GM19468 (cell line): ENCODE data around the gene KDM7A.

Source experiments
- ATAC-seq: cut with Tn5 transposase; IDR thresholded peaks from one replicate; pipeline ENCODE4 v1.9.1; 2021; ENCODE audit warnings: mild to moderate bottlenecking, moderate library complexity, moderate number of reproducible peaks; ENCODE audit not compliant: unreplicated experiment; ENCODE audit errors: extremely low read depth

KDM7A gene, protein sequence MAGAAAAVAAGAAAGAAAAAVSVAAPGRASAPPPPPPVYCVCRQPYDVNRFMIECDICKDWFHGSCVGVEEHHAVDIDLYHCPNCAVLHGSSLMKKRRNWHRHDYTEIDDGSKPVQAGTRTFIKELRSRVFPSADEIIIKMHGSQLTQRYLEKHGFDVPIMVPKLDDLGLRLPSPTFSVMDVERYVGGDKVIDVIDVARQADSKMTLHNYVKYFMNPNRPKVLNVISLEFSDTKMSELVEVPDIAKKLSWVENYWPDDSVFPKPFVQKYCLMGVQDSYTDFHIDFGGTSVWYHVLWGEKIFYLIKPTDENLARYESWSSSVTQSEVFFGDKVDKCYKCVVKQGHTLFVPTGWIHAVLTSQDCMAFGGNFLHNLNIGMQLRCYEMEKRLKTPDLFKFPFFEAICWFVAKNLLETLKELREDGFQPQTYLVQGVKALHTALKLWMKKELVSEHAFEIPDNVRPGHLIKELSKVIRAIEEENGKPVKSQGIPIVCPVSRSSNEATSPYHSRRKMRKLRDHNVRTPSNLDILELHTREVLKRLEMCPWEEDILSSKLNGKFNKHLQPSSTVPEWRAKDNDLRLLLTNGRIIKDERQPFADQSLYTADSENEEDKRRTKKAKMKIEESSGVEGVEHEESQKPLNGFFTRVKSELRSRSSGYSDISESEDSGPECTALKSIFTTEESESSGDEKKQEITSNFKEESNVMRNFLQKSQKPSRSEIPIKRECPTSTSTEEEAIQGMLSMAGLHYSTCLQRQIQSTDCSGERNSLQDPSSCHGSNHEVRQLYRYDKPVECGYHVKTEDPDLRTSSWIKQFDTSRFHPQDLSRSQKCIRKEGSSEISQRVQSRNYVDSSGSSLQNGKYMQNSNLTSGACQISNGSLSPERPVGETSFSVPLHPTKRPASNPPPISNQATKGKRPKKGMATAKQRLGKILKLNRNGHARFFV

GRCh38 chr7:140176811-140177702 lies at the start of gene KDM7A:
Gene KDM7A, minus strand, starts transcription at chr7:140176983. Its CDS starts 46 bp downstream, at chr7:140176937.
- peak; percentile 66 for ATAC-seq

DNA sequence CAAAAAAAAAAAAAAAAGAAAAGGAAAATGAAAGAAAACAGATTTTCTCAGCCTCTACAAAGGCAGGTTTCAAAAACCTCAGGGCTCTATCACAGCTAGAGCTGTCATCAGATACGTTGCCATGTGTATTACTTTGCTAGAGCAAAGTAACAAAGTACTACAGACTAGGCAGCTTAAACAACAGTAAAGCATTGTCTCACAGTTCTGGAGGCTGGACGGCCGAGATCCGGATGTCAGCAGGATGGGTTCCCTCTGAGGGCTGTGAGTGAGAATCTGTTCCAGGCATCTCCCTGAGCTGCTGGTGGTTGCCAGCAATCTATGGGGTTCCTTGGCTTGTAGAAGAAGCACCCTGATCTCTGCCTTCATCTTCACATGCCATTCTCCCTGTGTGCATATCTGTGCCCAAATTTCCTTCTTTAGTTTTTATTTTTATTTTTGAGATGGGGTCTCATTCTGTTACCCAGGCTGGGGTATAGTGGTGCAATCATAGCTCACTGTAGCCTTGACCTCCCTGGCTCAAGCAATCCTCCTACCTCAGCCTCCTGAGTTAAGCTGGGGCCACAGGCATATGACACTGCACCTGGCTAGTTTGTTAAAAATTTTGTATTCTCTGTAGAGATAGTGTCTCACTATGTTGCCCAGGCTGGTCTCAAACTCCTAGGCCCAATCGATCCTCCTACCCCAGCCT lies 48.9 kb upstream of the KDM7A start:
- no peak for ATAC-seq

- ATAC-seq, result no peak
Measured at GRCh38 chr7:140223515-140224221, 46.9 kb upstream of the KDM7A start.

- no peak for ATAC-seq
Measured at GRCh38 chr7:140222814-140223213, 46.0 kb upstream of the KDM7A start.

- ATAC-seq, result no peak
Measured at GRCh38 chr7:140219672-140220524, 43.1 kb upstream of the KDM7A start.

DNA sequence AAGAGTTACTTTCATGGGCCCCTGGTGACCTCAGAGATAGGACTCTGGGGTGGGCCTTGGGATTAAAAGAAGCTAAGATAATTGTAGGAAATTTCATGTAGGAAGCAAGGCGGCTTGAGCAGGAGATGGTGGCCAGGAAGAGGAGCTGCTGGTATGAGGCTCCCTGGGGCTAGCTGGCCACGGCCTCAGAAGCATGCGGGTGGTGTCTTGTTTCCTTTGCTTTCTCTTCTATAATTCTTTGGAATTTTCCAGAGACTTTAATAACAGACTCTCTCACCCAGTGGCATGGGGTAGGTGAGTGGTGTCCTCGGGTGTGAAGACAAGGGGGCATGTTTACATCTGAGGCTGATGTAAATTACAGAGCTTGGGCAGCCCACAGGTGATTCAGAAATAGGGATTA lies 41.9 kb upstream of the KDM7A start:
- no peak for ATAC-seq

DNA sequence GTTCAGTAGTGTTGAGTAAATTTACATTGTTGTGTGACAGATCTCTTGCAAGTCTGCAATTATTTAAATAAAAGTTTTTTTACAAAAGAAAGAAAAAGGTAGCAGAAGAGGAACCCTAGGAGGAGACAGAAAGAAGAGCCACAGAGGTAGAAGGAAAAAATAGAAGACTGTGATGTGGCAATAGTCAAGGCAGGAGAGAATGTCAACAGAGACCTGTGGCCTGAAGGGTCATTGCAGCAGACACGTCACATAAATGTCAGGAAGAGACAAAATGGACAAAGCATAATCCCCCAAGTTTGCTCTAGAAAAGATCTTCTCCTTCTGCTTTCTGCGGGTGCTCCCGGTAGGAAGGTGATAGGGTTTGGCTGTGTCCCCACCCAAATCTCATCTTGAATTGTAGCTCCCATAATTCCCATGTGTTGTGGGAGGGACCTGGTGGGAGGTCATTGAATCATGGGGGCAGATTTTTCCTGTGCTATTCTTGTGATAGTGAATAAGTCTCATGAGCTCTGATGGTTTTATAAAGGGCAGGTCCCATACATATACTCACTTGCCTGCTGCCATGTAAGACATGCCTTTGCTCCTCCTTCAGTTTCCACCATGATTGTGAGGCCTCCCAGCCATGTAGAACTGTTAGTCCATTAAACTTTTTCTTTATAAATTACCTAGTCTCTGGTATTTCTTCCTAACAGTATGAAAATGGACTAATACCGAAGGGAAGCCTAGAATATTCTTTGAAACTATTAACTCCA lies 41.1 kb upstream of the KDM7A start:
- ATAC-seq, result no peak

DNA sequence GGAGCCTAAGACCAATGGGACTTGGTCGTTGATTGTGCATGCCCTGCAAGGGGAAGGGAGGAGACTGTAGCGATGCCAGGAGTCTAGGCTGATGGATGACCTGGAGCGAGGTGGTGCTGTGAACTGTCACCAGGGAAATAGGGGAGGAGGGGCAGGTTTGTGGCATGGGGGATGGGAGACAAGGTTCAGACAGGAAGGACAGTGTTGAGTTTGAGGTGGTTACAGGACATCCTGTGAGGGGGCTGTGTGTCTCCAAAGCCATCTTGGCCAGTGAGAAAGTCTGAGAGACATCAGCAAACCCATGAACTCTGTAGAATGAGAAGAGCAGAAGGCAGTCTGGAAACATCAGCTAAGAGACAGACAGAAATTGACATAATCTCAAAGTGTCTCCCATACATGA lies 38.5 kb upstream of the KDM7A start:
- no peak for ATAC-seq

DNA sequence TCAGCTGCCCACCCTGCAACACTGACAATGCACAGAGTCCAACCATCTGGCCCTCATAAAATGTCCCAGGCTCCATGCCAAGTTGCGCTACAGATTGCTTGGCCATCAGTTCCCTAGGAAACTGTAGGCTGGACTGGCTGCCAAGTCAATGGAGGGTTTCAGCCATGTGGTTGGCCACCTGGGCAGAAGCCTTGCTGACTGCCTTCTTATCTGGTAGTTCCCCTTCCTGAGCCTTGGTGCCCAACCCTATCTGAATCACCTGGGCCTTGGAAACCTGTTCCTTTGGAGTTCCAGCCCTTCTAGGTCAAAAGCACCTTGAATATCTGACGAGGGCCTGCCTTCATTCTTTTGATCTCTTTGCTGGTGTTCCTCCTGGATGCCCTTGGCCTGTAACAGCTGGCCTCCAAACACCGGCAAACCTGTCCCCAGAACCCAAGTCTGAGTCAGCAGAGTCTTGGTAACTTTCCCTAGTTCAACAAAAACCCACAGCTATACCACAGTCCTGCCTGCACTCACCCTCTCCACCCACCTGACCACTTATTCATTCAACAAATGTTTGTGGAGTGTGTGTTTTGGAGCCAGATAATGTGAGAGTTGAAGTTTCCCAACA lies 37.4 kb upstream of the KDM7A start:
- ATAC-seq, result no peak

DNA sequence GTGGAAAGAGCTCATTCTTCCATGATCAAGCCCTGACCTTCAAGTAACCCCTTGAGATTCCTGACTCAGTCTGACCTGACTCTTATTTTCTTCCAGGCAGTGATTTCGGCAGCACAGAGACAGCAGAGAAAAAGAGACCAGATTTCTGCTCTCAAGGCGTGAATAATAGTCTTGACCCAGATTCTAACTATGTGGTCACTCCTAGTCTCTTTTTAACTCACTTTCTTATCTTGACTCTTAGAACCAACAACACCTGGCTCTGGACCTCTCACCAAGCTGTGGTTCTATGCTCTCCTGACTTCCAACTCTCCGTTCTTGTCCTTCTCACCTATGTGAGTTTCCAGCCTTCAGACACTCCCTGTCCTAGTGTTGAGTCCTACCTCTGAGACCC lies 36.9 kb upstream of the KDM7A start:
- no peak for ATAC-seq

GRCh38 chr7:140212100-140212881 lies 35.5 kb upstream of the KDM7A start:
- ATAC-seq, result peak; percentile 57

DNA sequence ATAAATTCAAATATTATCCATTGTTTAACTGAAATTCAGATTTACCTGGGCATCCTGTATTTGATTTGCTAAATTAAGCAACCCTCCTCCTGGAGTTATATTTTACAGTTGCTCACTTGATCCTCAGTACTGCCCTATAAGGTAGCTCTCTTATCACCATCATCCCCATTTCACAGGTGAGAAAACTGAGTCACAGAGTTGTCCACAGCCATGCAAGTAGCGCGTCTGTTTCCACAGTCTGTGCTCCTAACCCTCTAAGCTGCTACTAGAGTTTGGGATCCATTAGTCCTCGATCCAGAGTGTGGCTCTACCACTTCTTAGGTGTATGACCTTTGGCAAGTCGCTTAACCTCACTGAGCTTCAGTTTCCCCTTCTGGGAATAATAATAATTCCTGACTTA lies 34.9 kb upstream of the KDM7A start:
- no peak for ATAC-seq

DNA sequence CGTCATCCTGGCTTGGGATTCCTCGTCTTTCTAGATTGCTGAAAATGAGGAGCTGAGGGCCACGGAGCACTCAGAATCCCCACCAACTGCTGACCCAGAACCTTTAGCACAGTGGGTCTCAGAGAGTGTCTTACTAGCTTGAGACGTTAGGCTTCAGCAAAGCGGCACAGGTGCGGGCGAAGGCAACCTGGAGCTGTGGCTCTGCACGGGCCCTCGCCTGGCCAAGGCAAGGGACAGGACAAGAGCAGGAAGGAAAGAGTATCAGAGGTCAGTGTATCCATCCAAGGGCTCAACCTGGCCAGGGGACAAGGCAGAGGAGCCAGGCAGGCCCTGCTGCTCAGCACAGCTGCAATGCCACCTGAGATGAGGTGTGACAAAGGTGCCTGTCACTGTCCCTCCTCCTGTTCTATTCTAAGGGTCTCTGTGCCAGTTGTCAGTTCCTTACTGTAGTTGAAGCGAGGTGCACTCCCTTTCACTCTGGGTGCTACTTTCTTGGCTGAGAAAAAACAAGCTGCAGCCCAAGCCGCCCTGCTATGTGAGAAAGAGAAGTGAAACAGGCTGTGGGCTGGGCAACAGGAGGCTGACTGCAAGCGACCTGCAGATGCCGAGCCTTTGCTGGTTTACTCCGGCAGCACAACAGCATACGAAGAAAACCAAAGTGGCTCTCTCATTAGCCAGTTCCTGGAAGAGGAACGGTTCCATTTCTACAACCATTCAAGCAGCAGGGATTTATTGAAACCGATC lies 33.3 kb upstream of the KDM7A start:
- peak; percentile 85 for ATAC-seq

- no peak for ATAC-seq
Measured at GRCh38 chr7:140206616-140207389, 30.0 kb upstream of the KDM7A start.

- no peak for ATAC-seq
Measured at GRCh38 chr7:140205600-140205999, 28.8 kb upstream of the KDM7A start.
